ENCODE results near the gene PPP1R14C. TPM values are rescaled to one million over a fixed set of nuclear protein-coding genes. Genes with fewer than 3 reads are reported as not detected.
"Not testable (repeated sequence)": the region's sequence is repeated elsewhere in the genome, so short reads cannot be mapped to it uniquely, and the experiment has no call there.

PPP1R14C gene
- total RNA-seq, 1 experiment from 2014 or later = not detected

DNA sequence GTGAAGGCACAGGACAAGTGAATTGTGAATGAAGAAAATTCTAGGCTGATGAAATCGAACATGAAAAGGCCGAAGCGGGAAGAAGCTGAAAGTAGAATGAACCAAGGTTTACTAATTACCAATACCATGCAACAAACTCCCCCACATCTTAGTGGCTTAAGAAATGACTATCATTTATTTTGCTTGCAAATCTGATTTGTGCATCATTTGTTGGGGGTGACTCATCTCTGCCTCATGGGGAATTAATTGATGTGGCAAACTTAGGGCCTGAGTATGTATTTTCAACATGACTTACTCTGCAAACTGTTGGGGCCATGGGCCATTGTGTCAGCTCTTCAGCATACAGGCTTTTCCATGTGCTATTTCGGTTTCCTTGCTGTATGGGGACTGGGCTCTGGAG, 26.8 kb downstream of the PPP1R14C start:
- H3K36me3 ChIP-seq = no peaks in the 10 kb centered on the region
- H3K27me3 ChIP-seq = no peaks in the 10 kb centered on the region
- no peak for DNase-seq
- H3K4me1 ChIP-seq = no peaks in the 10 kb centered on the region
- H3K4me3 ChIP-seq = no peak overlapping the region
- no peaks in the 10 kb centered on the region for H3K9me3 ChIP-seq (replicated peaks)
- H3K27ac ChIP-seq = no peak overlapping the region

DNA sequence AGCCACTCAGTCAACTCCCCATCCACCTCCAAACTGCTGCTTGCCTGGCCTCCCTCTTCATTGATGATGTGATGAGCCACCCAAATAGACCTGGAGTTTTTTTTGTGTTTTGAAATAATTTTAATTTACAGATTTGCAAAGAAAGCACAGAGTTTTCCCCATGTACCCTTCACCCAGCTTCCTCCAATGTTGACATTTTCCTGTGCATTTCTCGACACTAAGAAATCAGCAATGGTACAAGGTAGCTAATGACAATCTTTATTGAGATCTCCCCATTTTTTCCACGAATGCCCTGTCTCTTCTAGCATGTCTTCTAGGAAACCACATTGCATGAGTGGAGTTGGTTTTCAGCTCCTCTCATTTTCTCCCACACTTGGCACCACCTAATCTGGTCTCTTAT, 30.1 kb downstream of the PPP1R14C start:
- H3K9me3 ChIP-seq (replicated peaks) = no peaks in the 10 kb centered on the region
- no peaks in the 10 kb centered on the region for H3K36me3 ChIP-seq
- H3K4me3 ChIP-seq = no peak overlapping the region
- no peak for DNase-seq
- peaks cover 10% of the 10 kb centered on the region; the same call in 1 of the 2 replicates for H3K27me3 ChIP-seq
- H3K27ac ChIP-seq = no peak overlapping the region
- no peaks in the 10 kb centered on the region for H3K4me1 ChIP-seq

DNA sequence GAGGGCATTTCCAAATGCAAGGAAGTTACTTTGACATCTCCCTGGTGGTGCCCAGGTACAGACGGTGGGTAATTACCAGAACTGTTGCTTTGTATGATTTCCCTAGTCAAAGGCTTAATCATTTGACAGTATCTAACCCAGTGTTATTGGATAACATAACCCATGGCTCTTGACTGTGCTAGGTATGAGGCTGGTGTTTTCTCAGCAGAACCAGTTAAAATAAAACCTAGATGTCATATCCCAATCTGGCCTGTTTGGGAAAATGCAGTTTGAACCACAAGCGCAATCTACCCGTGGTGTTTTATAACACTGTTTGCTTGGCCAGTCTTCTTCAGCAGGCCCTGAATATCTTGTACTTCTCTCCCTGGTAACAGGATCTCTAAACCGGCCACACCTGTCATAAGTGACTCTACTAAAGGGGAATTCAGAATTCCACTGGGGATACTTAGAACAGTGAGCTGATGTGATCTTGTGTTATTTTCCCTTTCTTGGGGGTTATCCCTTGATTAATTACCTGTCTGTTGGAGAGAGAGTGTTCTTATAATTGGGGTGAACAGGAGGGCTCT, 32.8 kb downstream of the PPP1R14C start:
- DNase-seq = no peak
- Histone ChIP-seq H3K4me3 (no peak overlapping the region), H3K27ac (no peak overlapping the region)

DNA sequence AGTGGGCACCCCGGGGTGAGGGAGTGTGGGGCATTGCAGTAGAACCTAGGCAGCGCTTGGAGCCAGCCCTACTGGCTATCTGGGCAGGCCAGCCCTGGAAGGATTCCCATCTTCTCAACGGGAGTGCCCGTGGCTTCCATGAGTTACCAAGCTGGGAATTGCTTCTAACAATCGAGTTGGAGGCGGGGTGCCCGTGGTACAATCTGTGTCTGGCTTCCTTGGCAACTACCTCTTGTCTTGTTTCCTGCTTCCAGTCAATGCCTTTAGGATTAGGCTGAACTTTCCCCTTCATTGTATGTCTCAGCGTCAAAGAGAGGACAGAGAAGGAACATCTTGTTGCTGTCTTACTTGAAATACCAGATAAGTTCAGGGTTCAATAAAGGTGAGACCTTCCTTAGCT, 33.3 kb downstream of the PPP1R14C start:
- Histone ChIP-seq H3K27ac (no peak overlapping the region), H3K9me3 (replicated peaks) (no peaks in the 10 kb centered on the region), H3K27me3 (peaks cover 12% of the 10 kb centered on the region; the same call in 1 of the 2 replicates), H3K4me1 (no peaks in the 10 kb centered on the region), H3K36me3 (no peaks in the 10 kb centered on the region), H3K4me3 (no peak overlapping the region)
- no peak for DNase-seq

More for the DNA sequence above, 32.8 kb downstream of the PPP1R14C start:
- Histone ChIP-seq H3K27me3 (peaks cover 12% of the 10 kb centered on the region; the same call in 1 of the 2 replicates), H3K36me3 (no peaks in the 10 kb centered on the region), H3K4me1 (no peaks in the 10 kb centered on the region), H3K9me3 (replicated peaks) (no peaks in the 10 kb centered on the region)

DNA sequence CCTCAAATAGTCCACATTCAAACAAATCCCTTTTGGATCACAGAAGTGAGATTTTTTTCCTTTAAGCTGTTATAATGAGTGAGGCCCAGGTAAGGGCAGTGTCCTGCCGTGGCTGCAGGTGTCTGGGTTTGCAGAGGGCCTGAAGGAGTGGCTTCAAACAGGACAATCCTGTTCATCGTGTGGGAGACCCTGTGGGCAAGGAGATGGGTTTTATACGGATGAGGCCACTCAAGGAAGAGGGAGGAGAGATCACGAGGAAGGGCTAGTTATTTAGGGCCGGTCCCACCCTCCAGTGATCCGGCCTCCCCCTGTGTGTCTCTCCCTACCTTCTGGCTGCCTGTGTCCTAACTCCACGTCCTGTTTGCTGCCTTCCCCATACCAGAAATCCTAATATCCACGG, 33.8 kb downstream of the PPP1R14C start:
- DNase-seq = no peak
- H3K4me3 ChIP-seq = no peak overlapping the region
- H3K36me3 ChIP-seq = no peaks in the 10 kb centered on the region
- H3K9me3 ChIP-seq (replicated peaks) = no peaks in the 10 kb centered on the region
- peaks cover 12% of the 10 kb centered on the region; the same call in 1 of the 2 replicates for H3K27me3 ChIP-seq
- no peak overlapping the region for H3K27ac ChIP-seq
- H3K4me1 ChIP-seq = no peaks in the 10 kb centered on the region

DNA sequence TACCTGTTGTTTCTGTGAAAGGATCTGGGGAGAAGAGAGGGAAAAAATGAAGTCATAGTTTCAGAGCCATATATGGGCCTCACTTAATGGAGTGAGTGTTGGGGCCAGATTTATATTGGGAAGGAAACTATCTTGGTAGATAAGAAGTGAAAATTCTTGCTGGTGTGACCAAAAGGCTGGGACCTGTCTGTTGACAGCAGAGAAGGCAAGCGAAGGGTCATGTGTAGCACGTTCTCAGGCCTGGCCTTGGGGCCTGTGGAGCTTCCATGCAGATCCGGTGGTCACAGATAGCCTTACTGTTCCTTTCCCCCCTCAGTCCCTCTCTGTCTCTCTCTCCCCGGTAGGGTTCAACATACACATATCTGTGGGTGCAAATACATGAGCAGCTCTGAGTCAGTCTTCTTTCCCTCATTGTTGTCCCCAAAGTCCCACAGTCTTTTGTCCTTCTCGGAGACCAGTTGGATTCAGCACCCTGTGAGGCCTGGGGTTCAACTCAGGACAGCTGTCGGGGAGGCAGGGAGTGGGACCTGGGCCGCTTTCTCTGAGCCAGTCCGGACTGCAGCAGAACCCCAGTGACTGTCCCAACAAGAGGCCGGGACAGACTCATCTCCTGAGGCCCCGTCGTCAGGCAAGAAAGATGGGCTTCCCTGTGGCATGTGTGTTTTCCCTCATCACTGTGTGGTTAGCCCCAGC, 34.6 kb downstream of the PPP1R14C start:
- H3K9me3 ChIP-seq (replicated peaks) = no peaks in the 10 kb centered on the region
- H3K4me1 ChIP-seq = no peaks in the 10 kb centered on the region
- H3K27ac ChIP-seq = no peak overlapping the region
- no peaks in the 10 kb centered on the region for H3K36me3 ChIP-seq
- peaks cover 12% of the 10 kb centered on the region; the same call in 1 of the 2 replicates for H3K27me3 ChIP-seq
- no peak overlapping the region for H3K4me3 ChIP-seq
- DNase-seq = no peak

DNA sequence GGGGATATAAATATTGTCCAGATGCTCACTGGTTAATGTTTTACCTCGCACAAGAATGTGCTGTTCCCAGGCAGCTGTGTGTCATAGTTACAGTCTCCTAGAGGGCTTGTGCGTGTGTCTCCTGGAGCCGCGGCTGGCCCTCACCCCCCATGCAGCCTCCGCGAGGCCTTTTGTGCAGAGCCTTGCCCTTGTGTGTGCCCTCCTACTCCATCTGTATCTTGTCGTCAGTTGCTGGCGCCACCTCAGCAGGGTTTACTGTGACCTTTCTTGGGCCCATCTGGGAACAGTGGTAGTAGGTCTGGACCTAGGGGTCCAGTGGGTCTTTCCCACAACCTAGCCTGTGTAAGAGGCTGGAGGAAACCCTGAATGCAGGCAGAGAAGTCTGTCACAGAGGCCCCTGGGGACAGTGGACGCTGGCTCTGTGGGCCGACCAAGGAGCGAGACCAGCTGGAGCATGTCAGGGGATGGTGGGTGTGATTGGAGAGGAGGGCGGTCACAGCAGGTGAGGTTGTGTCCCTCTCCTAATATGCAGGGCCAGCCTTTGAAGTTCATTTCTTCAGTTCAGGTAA, 35.2 kb downstream of the PPP1R14C start:
- H3K27ac ChIP-seq = no peak overlapping the region
- no peak overlapping the region for H3K4me3 ChIP-seq
- no peak for DNase-seq
- H3K27me3 ChIP-seq = peaks cover 12% of the 10 kb centered on the region; the same call in 1 of the 2 replicates
- H3K4me1 ChIP-seq = no peaks in the 10 kb centered on the region
- no peaks in the 10 kb centered on the region for H3K36me3 ChIP-seq
- H3K9me3 ChIP-seq (replicated peaks) = no peaks in the 10 kb centered on the region

DNA sequence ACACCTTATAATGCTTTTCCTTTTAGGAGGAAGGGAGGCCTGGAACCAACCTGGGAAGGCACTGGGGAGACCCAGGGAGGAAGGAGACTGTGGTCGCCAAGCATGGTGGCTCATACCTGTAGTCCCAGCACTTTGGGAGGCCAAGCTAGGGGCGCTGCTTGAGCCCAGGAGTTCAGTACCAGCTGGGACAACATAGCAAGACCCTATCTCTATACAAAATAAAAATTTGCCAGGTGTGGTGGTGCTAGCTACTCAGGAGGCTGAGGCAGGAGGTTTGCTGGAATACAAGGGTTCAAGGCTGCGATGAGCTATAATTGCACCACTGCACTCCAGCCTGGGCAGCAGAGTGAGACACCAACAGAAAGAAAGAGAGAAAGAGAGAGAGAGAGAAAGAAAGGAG, 36.2 kb downstream of the PPP1R14C start:
- Histone ChIP-seq H3K4me3 (no peak overlapping the region), H3K27me3 (peaks cover 12% of the 10 kb centered on the region; the same call in 1 of the 2 replicates), H3K36me3 (no peaks in the 10 kb centered on the region), H3K9me3 (replicated peaks) (no peaks in the 10 kb centered on the region), H3K4me1 (no peaks in the 10 kb centered on the region), H3K27ac (no peak overlapping the region)
- no peak for DNase-seq

DNA sequence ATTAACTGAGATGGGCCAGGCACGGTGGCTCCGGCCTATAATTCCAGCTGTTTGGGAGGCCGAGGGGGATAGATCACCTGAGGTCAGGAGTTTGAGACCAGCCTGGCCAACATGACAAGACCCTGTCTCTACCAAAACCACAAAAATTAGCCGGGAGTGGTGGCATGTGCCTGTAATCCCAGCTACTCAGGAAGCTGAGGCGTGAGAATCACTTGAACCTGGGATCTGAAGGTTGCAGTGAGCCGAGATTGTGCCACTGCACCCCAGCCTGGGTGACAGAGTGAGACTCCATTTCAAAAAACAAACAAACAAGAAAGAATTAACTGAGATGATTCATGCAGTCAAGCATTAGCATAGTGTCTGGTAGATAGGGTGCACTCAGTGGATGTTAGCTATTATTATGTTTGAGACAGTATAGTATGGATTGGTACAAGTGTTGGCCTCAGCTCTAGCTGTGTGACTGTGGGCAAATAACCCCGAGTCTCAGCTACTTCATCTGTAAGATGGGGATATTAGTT, 37.1 kb downstream of the PPP1R14C start:
- H3K27ac ChIP-seq; H3K36me3 ChIP-seq; H3K9me3 ChIP-seq (replicated peaks); DNase-seq; H3K4me3 ChIP-seq; H3K4me1 ChIP-seq: not testable (repeated sequence)
- peaks cover 12% of the 10 kb centered on the region; the same call in 1 of the 2 replicates for H3K27me3 ChIP-seq

DNA sequence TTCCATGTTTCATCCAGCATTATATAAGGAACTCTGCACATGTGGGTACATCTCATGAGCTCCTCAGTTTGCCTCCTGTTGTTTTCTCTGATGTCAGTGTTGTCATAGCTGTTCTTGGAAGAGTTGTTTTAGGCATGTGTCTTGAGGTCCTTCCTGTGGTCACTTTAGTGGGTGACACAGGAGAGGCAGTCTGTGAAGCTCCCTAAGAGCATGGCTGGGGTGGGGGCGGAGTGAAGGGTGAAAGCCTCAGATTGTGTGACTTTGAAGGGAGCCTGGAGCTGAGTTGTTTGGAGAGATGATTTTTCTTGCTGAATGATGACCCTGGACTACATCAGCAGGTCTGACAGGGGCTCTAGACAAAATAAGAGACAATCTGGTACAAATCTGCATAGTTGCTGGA, 37.7 kb downstream of the PPP1R14C start:
- H3K4me1 ChIP-seq = no peaks in the 10 kb centered on the region
- H3K27ac ChIP-seq = no peak overlapping the region
- H3K9me3 ChIP-seq (replicated peaks) = no peaks in the 10 kb centered on the region
- H3K27me3 ChIP-seq = peaks cover 12% of the 10 kb centered on the region; the same call in 1 of the 2 replicates
- H3K36me3 ChIP-seq = no peaks in the 10 kb centered on the region
- no peak for DNase-seq
- H3K4me3 ChIP-seq = no peak overlapping the region

DNA sequence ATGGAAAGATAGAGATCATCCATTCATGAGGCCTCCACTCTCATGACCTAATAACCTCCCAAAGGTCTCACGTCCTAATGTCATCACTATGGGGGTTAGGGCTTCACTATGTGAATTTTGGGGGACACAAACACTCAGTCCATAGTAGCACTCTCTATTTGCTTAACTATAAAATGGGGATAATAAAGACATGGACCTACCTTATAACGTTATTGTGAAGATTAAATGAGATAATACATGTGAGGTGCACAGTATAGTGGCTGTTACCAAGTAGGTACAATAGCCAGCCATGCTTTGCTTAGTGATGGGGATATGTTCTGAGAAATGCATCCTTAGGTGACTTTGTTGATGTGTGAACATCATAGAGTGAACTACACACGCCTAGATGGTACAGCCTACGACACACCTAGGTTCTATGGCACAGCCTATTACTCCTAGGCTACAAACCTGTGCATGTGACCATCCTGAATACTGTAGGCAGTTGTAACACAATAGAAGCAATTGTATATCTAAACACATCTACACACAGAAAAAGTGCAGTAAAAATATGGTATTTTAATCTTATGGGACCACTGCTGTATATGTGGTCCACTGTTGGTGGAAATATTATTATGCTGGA, 39.7 kb downstream of the PPP1R14C start:
- H3K4me1 ChIP-seq = no peaks in the 10 kb centered on the region
- H3K36me3 ChIP-seq = no peaks in the 10 kb centered on the region
- no peak for DNase-seq
- H3K27me3 ChIP-seq = peaks cover 6% of the 10 kb centered on the region; the same call in 1 of the 2 replicates
- H3K27ac ChIP-seq = no peak overlapping the region
- H3K9me3 ChIP-seq (replicated peaks) = no peaks in the 10 kb centered on the region
- H3K4me3 ChIP-seq = no peak overlapping the region

DNA sequence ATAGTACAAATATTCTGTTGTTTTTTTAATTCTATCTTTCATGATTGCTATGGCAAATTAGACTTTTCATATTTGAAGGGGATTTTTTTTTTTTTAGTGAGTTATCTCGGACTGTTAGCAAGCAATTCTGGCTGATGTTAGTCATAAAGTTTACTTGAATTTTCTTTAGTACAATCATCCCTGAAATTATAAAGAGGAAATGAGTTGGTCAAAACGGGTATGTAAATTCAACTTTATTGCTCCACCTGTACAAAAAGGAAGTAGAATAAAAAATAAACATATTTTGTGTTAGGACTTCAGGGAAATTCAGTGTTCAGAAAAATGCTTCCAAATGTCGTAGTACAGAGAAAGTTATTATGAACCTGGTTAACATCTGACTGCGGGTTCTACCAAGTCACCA, 40.3 kb downstream of the PPP1R14C start:
- Histone ChIP-seq H3K4me3 (no peak overlapping the region), H3K36me3 (no peaks in the 10 kb centered on the region), H3K27ac (no peak overlapping the region), H3K9me3 (replicated peaks) (no peaks in the 10 kb centered on the region), H3K4me1 (no peaks in the 10 kb centered on the region), H3K27me3 (peaks cover under 1% of the 10 kb centered on the region; the same call in 1 of the 2 replicates)
- no peak for DNase-seq

DNA sequence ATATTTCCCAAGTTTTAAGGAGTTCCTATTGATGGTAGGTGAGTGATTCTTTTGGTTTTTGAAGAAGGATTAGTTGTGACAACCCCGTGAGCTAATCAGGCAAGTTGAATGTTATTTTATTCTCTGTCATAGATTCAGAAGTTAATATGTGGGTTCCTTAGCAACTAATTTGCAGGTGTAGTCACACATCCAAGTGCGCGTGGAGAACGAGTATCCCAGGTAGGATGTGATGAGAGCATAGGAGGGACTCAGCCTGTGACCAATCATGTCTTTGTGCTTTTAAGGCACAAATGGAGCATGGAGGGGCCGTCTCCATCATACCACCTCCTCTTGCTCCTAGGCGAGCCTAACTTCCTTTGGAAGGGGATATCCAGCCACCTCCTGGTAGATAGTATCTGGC, 41.1 kb downstream of the PPP1R14C start:
- H3K4me1 ChIP-seq = no peaks in the 10 kb centered on the region

DNA sequence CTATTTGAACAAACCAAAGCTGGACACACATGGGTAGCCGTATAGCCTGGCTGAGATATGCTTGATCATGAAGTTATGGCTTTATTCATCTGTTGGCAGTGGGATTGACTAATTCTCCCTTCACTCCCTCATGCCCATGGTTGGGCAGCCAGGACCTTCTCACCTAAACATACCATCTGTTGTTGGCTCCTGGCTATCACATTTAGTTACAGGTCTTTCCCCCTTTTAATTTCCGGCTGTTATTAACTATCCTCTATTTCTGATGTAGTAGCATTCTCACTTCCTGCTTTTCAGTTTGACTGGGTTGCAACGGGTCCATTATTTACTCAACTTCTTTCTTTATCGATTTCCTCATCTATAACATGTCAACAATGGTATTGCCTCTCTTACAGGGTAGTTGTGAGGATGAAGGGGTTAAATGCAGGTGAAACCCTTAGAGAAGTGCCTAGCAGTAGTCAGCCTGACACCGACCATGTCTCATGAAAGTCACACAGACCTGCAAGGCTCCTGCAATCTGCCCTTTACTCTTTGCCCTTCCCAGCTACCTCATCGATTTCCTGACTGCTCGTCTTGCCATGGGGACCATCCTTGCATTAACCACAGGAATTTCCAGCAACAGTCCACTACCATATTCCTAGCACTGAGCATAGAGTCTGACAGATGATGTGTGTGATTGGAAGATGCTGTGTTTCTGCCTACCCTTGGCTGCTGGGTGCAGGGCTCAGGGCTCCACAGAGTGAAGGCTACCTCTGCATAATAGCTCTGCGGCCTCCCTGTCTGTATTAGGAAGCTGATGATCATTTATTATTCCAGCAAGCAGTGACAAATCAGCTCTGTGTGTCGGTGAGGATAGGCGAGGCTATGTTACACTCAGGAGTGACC, 42.2 kb downstream of the PPP1R14C start:
- H3K4me1 ChIP-seq = no peaks in the 10 kb centered on the region
- DNase-seq = no peak
- no peaks in the 10 kb centered on the region for H3K9me3 ChIP-seq (replicated peaks)
- H3K4me3 ChIP-seq = no peak overlapping the region
- H3K36me3 ChIP-seq = no peaks in the 10 kb centered on the region
- no peaks in the 10 kb centered on the region for H3K27me3 ChIP-seq
- H3K27ac ChIP-seq = no peak overlapping the region

More for the DNA sequence above, 41.1 kb downstream of the PPP1R14C start:
- no peaks in the 10 kb centered on the region for H3K36me3 ChIP-seq
- no peaks in the 10 kb centered on the region for H3K9me3 ChIP-seq (replicated peaks)
- no peaks in the 10 kb centered on the region for H3K27me3 ChIP-seq
- no peak for DNase-seq
- no peak overlapping the region for H3K4me3 ChIP-seq
- H3K27ac ChIP-seq = no peak overlapping the region

Data from SJCRH30 (cell line).